ENCODE data around the gene CXXC5. TPM values are rescaled to one million over a fixed set of nuclear protein-coding genes. Genes with fewer than 3 reads are reported as not detected.

The CXXC5 gene
- total RNA-seq, 2 experiments from 2014 or later, result 0.99 to 1.9 TPM

DNA sequence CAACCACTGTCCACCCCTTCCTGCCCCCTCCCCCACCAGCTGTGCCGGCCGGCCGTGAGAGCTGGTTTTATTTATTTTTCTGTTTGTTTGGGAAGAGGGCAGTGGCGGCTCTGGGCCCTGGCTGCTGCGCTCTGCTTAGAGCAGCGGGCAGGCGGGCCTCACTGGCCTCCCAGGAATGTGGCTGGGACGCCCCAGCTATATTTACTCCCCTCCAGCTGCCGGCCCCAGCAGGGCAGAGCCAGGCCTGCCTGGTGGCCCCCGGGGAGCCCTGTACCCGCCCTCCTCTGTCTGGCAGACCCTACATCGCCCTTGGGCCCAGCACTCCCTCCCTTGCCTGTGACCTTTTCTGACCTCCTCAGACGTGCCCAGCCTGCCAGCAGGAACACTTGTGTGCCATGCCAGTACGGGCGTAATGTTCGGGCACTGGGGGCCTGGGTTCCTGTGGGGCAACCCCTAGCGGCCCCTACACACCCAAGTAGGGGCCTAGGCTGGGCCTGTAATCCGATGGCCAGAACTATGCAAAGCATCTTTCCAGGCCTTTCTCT is 7.7 kb downstream of the CXXC5 start:
- ChIA-PET CTCF (interaction anchor here (0.6 to 1.6 kb wide), 2 partner anchors 29 to 36 kb away, joined by 3 to 4 read pairs; no protein-coding TSS in a partner anchor), POLR2A (no interaction called here)
- Mint-ChIP-seq H3K4me1 (peaks cover 27% of the 10 kb centered on the region), H3K27me3 (peaks cover 36% of the 10 kb centered on the region), H3K36me3 (ENCODE audit: low read depth) (no peaks in the 10 kb centered on the region), H3K9me3 (no peaks in the 10 kb centered on the region), H3K4me3 (no peak overlapping the region), H3K27ac (no peak overlapping the region)
- no peak for DNase-seq

DNA sequence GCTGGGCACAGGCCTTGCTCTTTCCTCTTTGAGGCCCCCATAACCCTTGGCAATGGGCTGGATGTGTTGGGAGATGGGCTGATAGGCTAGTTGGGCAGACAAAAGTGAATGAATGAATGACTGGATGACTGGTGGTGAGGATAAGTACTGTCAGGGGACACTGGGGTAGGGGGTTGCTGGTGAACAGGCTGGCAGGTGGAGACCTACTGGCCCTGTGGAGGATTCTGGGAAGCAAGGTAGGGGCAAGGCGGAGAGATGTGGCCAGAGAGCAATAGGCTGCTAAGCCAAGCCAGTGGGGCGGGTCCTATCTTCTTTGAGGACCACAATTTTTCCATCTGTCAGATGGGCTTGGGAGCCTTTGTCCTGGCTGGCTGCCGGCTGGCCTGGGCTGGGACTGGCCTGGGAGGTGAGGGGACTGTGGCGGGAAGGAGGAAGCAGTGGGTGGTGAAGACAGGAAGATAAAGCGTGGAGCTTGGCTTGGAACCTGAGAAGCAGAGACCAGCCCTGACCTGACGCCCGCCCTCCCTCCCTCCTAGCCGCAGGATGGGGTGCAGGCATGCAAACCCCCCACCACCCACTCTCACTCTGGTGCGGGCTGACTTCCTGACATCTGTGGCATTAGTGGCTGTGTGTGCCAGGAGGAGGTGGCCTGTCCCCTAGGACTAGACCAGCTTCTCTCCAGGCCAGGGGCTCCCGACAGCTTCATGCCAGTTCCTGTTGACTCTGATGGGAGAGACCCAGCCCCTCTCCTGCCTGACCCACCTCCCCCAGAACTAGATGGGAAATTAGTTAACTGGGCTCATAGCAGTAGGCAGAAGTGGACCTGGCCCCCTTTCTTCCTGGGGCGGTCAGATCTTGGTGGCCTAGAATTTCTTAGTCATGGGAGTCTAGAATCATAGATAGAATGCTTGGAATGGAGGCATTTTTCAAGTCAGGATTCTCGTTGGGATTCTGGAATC is 9.5 kb downstream of the CXXC5 start:
- no peaks in the 10 kb centered on the region for H3K9me3 Mint-ChIP-seq
- H3K27me3 Mint-ChIP-seq, result peaks cover 19% of the 10 kb centered on the region
- no peak overlapping the region for H3K27ac Mint-ChIP-seq
- H3K36me3 Mint-ChIP-seq (ENCODE audit: low read depth), result no peaks in the 10 kb centered on the region
- ChIA-PET CTCF (interaction anchor here (0.8 to 1.3 kb wide), 2 partner anchors 8 to 22 kb away, joined by 3 to 5 read pairs; no protein-coding TSS in a partner anchor), POLR2A (no interaction called here)
- H3K4me1 Mint-ChIP-seq, result peaks cover 12% of the 10 kb centered on the region
- no peak for DNase-seq
- H3K4me3 Mint-ChIP-seq, result no peak overlapping the region

DNA sequence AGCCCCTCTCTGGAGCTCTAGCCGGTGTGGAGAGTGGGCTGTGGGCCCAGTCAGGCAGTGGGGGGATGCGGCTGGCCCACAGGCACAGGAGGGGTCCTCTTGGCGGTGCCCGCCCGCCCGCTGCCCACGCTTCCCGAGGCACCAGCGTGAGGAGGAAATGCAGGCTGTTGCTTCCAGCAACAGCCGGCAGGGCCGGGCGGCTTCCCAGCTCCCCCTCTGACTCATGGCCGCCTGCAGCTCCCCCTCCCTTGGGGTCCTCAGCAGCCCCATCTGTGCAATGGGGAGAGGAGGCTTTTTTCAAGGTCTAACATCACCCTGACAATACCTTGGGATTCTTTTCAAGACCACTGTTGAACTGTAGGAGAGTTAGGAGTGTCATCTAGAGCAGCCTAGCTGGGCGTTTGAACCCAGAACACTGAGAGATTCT is 10.4 kb downstream of the CXXC5 start:
- peaks cover 11% of the 10 kb centered on the region for H3K27me3 Mint-ChIP-seq
- POLR2A ChIA-PET, result no interaction called here
- no peaks in the 10 kb centered on the region for H3K9me3 Mint-ChIP-seq
- H3K36me3 Mint-ChIP-seq (ENCODE audit: low read depth), result no peaks in the 10 kb centered on the region
- no peak for DNase-seq
- H3K4me1 Mint-ChIP-seq, result peaks cover 8% of the 10 kb centered on the region
- no peak overlapping the region for H3K27ac Mint-ChIP-seq
- no peak overlapping the region for H3K4me3 Mint-ChIP-seq
- CTCF ChIA-PET, result interaction anchor here (1.3 kb wide), 1 partner anchor 23 kb away, joined by 5 read pairs; no protein-coding TSS in a partner anchor

DNA sequence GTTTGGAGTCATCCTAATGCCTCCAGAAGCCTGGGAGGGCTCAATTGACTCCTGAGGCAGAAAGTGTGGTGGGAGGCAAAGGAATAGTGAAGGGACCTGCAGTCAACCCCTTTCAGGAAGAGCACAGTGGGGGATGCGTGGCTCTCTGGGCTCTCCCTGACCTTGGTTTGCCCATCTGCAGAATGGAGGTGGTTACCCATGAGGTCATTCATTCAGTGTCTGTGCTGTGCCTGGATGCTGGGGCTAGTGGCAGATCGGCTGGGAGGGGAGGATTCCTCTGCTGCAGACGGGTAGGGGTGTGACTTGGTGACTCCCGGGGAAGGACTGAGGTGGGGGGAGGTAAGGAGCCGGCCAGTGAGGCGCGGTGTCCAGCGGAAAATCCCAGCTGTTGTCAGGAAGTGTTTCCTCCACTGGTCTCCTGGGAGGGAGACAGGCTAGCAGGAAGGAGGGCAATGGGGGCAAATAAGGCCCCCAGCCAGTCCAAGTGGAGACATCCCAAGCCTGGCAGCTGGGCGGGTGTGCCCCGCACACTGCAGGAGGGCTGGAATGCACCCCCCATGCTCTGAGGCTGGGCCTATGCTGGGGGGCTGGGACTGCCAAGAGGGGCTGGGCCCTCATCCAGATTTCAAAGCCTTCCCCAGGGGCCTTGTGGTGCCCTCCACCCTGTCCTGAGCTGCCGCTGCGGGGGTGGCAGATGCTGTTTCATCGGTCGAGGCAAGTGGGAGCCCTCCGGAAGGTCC is 10.9 kb downstream of the CXXC5 start:
- Mint-ChIP-seq H3K36me3 (ENCODE audit: low read depth) (no peaks in the 10 kb centered on the region), H3K9me3 (no peaks in the 10 kb centered on the region), H3K4me3 (no peak overlapping the region), H3K27me3 (peaks cover 5% of the 10 kb centered on the region), H3K27ac (no peak overlapping the region), H3K4me1 (peaks cover 8% of the 10 kb centered on the region)
- ChIA-PET CTCF (interaction anchor here (0.6 to 1.3 kb wide), 3 partner anchors 24 to 1066 kb away, joined by 3 to 5 read pairs (median 5); no protein-coding TSS in a partner anchor), POLR2A (no interaction called here)
- DNase-seq, result no peak

DNA sequence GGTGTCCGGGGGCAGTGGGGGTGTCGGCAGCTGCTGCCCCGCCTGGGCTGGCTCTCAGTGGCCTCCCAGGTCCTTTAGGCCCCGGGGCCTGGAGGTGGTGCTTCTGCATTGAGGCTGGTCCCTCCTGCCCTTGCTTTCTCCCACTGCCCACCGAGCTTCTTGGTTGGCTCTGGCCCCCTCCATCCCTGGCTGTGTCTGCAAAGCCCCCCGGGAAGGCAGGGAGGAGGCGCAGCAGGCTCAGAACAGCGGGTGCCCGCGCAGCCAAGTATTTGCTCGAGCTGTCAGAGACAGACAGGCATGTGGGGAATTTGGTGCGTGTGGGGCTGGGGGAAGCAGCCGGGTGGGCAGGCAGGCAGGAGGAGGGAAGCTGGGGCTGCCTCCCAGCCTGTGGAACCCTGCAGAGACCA is 11.5 kb downstream of the CXXC5 start:
- H3K9me3 Mint-ChIP-seq, result no peaks in the 10 kb centered on the region
- no peak overlapping the region for H3K4me3 Mint-ChIP-seq
- DNase-seq, result no peak
- H3K36me3 Mint-ChIP-seq (ENCODE audit: low read depth), result no peaks in the 10 kb centered on the region
- peaks cover 8% of the 10 kb centered on the region for H3K4me1 Mint-ChIP-seq
- ChIA-PET CTCF (interaction anchor here (0.8 to 0.9 kb wide), 2 partner anchors 24 to 585 kb away, joined by 3 read pairs; no protein-coding TSS in a partner anchor), POLR2A (no interaction called here)
- no peak overlapping the region for H3K27ac Mint-ChIP-seq
- H3K27me3 Mint-ChIP-seq, result no peaks in the 10 kb centered on the region

DNA sequence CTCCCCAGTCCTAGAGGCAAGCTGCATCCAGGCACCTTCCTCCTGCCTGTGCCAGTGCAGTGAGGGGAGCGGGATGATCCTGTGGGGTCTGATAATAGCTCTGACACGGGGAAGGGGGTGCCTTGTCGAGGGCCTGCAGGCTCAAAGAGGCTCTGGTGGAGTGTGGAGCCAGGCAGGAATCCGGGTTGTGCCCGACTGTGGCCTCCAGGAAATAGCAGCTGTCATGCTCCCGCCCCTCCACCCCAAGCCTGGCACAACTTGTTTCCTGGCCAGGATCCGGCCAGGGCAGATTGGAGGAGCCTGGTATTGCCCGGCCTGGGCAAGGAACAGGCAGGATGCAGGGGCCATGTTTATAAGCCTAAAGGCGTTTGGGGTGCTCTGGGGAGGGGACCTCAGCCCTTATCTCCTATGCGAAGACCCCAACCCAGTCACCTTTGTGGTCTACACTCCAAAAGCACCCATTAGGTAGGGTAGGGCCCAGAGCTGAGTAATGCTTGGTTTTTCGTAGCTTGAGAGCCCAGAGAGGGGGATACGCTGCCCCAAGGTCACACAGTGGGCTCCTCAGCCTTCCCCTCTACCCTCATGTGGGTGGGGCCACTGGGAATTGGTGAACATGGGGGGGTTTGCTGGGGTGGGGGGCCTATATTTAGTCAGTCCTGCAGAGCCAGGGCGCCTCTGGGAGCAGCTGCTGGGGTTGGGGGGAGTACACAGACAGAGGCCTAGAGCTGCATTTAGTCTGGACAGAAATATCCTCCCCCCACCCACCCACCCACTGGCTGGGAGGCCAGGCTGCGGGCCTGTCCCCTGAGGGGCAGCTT is 12.2 kb downstream of the CXXC5 start:
- POLR2A ChIA-PET, result no interaction called here
- no peak overlapping the region for H3K27ac Mint-ChIP-seq

DNA sequence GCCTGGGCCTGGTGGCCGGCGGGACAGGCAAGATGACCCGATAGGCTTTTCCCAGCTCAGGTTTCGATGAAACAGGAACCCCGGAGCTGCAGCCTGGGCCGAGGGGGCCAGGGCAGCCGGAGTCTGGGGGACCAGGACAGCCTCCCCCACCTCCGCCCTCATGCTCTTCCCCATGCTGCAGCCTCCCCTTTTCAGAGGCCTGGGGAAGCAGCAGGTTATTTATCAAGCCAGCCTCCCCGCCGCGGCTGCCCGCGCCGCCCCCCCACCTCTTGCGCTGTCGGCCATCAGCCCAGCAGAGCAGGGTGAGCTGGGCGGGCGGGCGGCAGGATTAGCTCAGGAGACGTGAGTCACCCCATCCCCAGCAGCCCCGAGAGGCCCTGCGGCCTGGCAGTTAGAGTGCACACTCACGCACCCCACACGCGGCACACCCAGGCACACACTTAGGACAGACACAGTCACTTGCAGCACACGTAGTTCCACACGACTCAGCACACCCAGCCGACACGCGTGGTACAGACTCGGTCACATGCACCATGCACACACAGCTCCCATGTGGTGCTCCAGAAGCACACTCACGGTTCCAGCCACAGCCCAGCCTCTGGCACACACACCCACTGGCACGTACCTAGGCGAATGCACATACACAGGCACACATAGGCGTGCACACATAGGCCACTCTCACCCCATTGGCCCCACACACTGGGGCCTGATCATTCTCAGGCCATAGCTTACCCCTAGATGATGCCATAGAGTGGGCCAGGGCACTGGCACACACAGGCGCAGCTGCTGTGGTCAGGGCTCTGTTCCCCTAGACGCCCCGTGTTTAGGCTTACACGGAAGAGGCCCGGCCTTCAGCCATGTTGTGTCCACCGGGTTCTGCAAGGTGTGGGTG is 13.0 kb downstream of the CXXC5 start:
- H3K4me1 Mint-ChIP-seq, result peaks cover 8% of the 10 kb centered on the region
- no peaks in the 10 kb centered on the region for H3K9me3 Mint-ChIP-seq
- no peak for DNase-seq
- no peak overlapping the region for H3K27ac Mint-ChIP-seq
- CTCF ChIA-PET, result interaction anchor here (0.8 to 1.4 kb wide), 3 partner anchors 10 to 25 kb away, joined by 3 read pairs; no protein-coding TSS in a partner anchor
- H3K4me3 Mint-ChIP-seq, result no peak overlapping the region
- H3K36me3 Mint-ChIP-seq (ENCODE audit: low read depth), result no peaks in the 10 kb centered on the region
- POLR2A ChIA-PET, result no interaction called here
- no peaks in the 10 kb centered on the region for H3K27me3 Mint-ChIP-seq

More for the DNA sequence above, 12.2 kb downstream of the CXXC5 start:
- H3K4me3 Mint-ChIP-seq, result no peak overlapping the region
- H3K9me3 Mint-ChIP-seq, result no peaks in the 10 kb centered on the region
- H3K36me3 Mint-ChIP-seq (ENCODE audit: low read depth), result no peaks in the 10 kb centered on the region
- no peaks in the 10 kb centered on the region for H3K27me3 Mint-ChIP-seq
- CTCF ChIA-PET, result interaction anchor here (0.6 to 1.4 kb wide), 7 partner anchors 10 to 584 kb away, joined by 3 read pairs; no protein-coding TSS in a partner anchor
- no peak for DNase-seq
- H3K4me1 Mint-ChIP-seq, result peaks cover 8% of the 10 kb centered on the region

DNA sequence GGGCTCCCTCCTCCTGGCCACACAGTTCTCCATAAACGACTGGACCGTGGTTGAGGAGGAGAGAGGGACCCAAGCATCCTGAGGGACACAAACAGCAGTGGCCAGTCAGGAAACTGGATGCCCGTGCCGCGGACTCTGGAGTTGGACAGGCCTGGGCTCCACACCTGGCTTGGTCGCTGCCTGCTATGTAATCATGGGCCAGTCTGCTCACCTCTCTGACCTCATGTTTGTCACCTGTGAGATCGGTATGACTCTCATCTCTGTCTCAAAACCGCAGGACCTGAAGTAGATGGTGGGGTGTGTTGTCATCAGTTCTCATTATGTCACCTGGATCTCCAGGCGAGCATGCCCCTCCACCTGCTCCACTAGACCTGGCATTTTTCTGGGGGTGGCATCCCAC is 14.5 kb downstream of the CXXC5 start:
- DNase-seq, result no peak
- H3K4me1 Mint-ChIP-seq, result peaks cover 16% of the 10 kb centered on the region
- POLR2A ChIA-PET, result no interaction called here
- H3K4me3 Mint-ChIP-seq, result no peak overlapping the region
- H3K9me3 Mint-ChIP-seq, result no peaks in the 10 kb centered on the region
- H3K27ac Mint-ChIP-seq, result no peak overlapping the region
- no peaks in the 10 kb centered on the region for H3K36me3 Mint-ChIP-seq (ENCODE audit: low read depth)
- CTCF ChIA-PET, result no interaction called here
- H3K27me3 Mint-ChIP-seq, result no peaks in the 10 kb centered on the region

DNA sequence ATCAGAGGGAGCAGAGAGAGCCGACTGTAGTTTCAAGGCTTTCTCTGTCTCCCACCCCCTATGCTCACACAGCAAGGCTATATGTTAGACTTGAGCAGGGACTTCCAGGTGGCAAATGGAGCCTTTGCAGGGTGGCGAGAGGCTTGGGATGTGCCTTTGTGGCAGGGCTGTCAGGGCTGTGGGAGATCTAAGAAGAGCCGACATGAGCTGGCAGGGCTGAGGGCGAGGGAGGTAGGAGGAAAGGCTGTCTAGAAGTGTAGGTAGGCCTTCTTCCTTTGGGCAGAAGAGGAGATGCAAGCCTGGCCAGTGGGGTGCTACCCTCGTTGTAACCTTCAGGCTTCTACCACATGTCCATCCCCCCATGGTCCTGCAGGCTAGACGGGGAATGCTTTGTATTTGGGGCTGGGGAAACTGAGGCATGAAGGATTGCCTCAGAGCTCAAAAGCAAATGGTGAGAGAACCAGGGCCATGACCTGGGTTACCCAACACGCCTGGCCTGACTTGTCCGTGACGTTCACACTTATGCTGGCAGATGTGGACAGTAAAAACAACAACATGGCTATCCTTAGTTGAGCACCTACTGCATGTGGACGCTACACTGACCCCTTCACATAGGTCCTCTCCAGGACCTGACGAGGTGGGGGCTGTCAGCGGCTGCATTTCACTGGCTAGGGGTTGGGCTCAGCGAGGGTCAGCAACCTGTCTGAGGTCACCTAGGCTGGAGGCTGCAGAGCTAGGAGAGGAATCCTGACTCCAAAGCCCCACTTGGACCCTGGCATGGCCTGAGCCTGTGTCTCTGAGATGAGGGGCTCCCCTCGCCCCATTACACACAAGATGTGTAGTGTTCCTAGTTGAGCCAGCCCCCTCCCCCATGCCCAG is 15.3 kb downstream of the CXXC5 start:
- peaks cover 17% of the 10 kb centered on the region for H3K4me1 Mint-ChIP-seq
- POLR2A ChIA-PET, result no interaction called here
- H3K36me3 Mint-ChIP-seq (ENCODE audit: low read depth), result no peaks in the 10 kb centered on the region
- no peaks in the 10 kb centered on the region for H3K9me3 Mint-ChIP-seq
- H3K27me3 Mint-ChIP-seq, result no peaks in the 10 kb centered on the region
- H3K27ac Mint-ChIP-seq, result no peak overlapping the region
- no peak for DNase-seq
- H3K4me3 Mint-ChIP-seq, result no peak overlapping the region
- CTCF ChIA-PET, result interaction anchor here (0.7 to 1.4 kb wide), 4 partner anchors 9 to 102 kb away, joined by 3 read pairs; no protein-coding TSS in a partner anchor

DNA sequence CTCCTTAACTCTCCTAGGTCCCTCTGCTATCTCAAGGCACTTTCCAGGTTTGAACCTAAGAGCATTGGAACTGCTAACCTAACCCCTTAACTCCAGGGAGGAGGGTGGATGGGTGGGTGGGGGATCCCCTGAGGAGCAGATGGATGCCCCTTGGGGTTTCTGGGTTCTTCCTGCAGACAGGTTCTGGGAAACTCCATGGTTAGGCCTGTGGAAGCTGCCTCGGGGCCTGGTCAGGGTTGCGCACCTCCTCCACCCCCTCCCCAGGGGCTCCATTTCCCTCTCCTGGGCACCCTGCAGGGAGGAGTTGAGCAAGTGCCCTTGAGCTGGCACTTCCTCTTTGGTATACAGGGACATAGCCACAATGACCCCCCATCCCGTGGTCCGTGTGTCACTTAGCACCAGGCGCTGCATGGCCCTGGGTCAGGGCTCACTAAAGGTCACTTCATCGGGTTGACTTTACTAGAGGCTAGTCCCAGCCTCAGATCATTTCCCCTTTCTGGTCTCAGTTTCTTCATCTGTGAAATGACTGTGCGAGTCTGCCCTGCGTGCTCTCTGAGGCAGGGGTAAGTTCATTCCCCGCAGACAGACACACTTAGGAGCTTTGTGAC is 16.0 kb downstream of the CXXC5 start:
- Mint-ChIP-seq H3K4me1 (peaks cover 23% of the 10 kb centered on the region), H3K9me3 (no peaks in the 10 kb centered on the region), H3K36me3 (ENCODE audit: low read depth) (no peaks in the 10 kb centered on the region), H3K4me3 (no peak overlapping the region), H3K27me3 (no peaks in the 10 kb centered on the region), H3K27ac (no peak overlapping the region)
- ChIA-PET CTCF (interaction anchor here (0.7 to 1.4 kb wide), 5 partner anchors 9 to 101 kb away, joined by 3 to 4 read pairs (median 3); no protein-coding TSS in a partner anchor), POLR2A (no interaction called here)
- DNase-seq, result no peak
